Measurements from ENCODE around the gene METRNL.
"Not testable (repeated sequence)": the region's sequence is repeated elsewhere in the genome, so short reads cannot be mapped to it uniquely, and the experiment has no call there.

Gene METRNL

DNA sequence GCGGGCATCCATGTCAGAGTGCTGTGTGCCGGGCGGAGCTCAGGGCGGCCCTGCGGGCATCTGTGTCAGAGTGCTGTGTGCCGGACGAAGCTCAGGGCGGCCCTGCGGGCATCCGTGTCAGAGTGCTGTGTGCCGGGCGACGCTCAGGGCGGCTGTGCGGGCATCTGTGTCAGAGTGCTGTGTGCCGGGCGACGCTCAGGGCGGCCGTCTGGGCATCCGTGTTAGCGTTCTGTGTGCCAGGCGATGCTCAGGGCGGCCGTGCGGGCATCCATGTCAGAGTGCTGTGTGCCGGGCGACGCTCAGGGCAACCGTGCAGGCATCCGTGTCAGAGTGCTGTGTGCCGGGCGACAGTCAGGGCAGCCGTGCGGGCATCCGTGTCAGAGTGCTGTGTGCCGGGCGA lies 55.0 kb downstream of the METRNL start:
- not testable (repeated sequence) for DNase-seq (ENCODE audit: low read depth in 2 of 3, low spot score in 2 of 3)

DNA sequence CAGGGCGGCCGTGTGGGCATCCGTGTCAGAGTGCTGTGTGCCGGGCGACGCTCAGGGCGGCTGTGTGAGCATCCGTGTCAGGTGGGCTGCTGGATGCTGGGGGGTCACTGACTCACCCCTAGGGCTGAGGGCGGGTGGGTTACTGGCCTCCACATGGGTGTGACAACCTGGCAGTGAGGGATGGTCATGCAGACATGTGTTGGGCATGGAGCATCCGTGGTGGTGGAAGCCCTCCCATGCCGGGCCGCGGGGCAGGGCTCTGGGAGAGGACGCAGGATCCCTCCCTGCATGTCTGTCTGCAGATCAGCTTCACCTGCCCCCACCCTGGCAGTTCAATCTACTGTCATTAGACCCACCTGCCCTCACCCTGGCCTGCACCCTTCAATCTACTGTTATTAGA lies 56.3 kb downstream of the METRNL start:
- no peak for DNase-seq (ENCODE audit: low read depth in 2 of 3, low spot score in 2 of 3)

DNA sequence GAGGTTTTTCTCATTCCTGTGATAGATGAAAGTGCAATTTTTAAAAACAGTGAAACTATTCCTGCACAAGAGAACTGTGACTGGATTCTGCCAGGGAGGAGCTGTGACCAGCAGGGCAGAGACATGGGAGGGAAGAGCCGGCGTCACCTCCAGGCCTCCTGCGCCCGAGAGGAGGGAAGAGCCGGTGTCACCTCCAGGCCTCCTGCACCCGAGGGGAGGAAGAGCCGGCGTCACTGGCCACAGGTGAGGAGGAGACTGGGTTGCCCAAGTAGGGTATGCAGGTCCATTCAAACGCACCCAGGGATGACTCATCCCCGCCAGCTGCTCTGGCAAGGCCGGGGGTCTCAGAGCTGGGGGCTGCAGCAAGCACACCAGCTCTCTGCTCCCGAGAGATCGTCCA lies 56.7 kb downstream of the METRNL start:
- DNase-seq (ENCODE audit: low read depth in 2 of 3, low spot score in 2 of 3) = no peak

DNA sequence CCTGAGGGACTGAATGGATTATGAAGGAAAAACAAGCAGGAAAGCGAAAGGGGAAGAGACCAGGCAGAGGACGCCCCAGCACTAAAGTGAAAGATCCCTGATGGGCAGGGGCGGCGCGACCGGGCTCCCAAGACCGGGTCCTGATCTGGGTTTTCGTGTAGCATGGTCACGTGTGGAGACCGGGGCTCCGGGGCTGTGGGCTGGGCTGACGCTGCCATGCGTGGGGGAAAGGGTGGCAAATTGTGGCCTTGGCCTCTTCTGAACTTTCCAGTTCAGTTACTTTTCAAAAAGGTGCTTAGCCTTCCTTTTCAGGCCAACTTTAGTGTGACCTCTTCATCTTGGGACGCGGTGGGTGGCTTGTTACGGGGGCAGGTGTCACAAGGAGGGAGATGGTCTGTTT lies 57.5 kb downstream of the METRNL start:
- DNase-seq (ENCODE audit: low read depth in 2 of 3, low spot score in 2 of 3) = no peak

DNA sequence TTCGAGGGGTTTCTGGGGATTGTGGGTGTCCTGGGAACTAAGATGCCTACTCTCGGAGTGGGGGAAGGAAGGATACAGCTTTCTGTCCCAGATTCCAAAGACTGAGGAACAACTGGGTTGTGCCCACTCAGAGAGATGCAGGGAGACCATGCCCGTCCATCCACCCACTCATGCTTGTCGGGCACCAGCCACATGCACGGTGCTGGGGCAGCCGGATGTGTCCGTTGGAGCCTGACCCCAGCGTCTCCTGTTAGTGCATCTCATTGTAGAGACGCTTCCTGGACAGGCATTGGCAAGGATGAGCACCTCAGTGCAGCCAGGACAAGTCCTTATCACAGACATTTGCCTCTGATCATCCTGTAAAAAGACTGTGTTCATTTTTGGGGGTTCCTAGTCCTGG lies 58.1 kb downstream of the METRNL start:
- no peak for DNase-seq (ENCODE audit: low read depth in 2 of 3, low spot score in 2 of 3)

DNA sequence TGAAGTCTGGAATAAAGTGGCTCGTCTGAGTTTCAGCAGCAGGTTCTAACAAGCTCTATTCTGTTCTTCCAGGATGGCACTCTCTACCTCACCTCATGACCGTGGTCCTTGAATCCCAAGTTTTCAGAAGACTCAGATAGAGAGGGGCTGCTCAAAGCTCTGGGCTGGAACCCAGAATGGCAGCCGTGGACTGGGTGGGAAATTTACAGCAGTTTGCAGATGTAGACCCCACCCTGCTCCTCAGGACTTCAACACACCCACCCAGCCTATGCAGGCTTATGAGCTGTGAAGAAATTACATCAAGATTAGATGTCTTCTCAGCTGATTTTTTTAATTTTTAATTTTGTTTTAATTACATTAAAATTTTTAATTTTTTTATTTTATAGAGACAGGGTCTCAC lies 59.4 kb downstream of the METRNL start:
- DNase-seq (ENCODE audit: low read depth in 2 of 3, low spot score in 2 of 3) = no peak

DNA sequence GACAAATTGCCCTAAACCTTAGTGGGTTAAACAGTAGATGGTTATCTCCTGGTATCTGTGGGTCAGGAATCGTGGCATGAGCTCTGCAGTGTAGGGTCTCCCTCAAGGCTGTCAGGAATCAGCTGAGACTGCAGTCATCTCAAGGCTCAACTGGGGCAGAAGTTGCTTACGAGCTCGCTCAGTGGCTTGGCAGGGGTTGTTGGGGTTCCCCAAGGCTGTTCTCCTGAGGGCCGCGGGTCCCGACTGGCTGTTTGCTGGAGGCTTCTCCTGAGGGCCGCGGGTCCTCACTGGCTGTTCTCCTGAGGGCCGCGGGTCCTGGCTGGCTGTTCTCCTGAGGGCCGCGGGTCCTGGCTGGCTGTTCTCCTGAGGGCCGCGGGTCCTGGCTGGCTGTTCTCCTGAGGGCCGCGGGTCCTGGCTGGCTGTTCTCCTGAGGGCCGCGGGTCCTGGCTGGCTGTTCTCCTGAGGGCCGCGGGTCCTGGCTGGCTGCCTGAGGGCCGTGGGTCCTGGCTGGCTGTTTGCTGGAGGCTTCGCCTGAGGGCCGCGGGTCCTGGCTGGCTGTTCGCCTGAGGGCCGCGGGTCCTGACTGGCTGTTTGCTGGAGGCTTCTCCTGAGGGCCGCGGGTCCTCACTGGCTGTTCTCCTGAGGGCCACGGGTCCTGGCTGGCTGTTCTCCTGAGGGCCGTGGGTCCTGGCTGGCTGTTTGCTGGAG lies 60.3 kb downstream of the METRNL start:
- DNase-seq (ENCODE audit: low read depth in 2 of 3, low spot score in 2 of 3) = not testable (repeated sequence)

DNA sequence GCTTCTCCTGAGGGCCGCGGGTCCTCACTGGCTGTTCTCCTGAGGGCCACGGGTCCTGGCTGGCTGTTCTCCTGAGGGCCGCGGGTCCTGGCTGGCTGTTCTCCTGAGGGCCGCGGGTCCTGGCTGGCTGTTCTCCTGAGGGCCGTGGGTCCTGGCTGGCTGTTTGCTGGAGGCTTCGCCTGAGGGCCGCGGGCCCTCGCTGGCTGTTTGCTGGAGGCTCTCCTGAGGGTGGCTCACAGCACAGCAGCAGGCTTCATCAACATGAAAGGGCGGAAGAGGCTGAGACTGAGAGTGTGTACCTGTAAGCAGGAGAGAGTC lies 60.8 kb downstream of the METRNL start:
- not testable (repeated sequence) for DNase-seq (ENCODE audit: low read depth in 2 of 3, low spot score in 2 of 3)

DNA sequence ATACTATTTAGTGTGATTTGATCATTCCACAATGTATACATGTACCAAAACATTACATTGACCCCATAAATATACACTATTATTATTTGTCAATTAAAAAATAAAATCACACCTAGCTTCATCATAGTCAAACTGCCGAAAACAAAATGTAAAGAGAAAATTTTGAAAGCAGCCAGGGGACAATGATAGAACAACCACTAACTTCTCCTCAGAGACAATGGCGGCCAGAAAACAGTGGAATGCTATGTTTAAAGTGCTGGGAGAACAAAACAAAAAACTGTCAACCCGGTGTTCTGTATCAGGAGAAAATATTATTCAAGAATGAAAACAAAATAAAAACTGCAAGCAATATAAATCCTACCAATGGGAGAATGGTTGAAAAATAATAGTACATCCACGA lies 63.2 kb downstream of the METRNL start:
- DNase-seq (ENCODE audit: low read depth in 2 of 3, low spot score in 2 of 3) = no peak

DNA sequence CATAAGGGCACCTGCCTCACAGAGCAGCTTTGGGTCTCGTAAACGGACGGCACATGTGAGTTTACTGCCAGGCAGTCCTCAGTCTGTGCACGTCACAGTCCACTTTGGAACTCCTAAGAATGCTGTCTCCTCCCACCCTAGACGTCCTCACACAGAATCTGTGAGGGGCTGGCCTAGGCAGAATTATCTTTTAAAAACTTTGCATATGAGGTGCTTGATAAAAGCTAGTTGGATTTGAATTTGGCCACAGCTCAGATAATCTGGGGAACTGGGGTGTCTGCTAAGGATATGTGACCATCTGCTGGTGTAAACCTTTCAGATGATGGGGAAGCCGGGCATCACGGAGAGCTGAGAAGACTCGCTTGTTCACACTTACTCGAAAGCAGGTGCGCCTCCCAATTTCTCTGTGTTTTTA lies 64.4 kb downstream of the METRNL start:
- no peak for DNase-seq (ENCODE audit: low read depth in 2 of 3, low spot score in 2 of 3)
